Activated naive CD4-positive, alpha-beta T cell treated with anti-CD3 and anti-CD28 coated beads, Interleukin-2, amount 50 U/mL, for 16 hours (primary cell): Measurements from ENCODE around the gene CXCL17.
A peak's percentile ranks its signal among the peaks of the same experiment; 100 is the strongest.

Source experiments
- DNase-seq: peaks from one replicate; pipeline ENCODE4 v3.0.0-alpha.2; 2020

CXCL17 gene

GRCh38 chr19:42396381-42397262, 46.1 kb downstream of the CXCL17 start:
- peak; percentile 94 for DNase-seq

GRCh38 chr19:42394751-42395150, 48.0 kb downstream of the CXCL17 start:
- DNase-seq = no peak

- DNase-seq = no peak
These were observed 50.6 kb downstream of the CXCL17 start for GRCh38 chr19:42392165-42392564.

- DNase-seq = no peak
These were observed 52.8 kb downstream of the CXCL17 start, which contains the start of gene CNFN for GRCh38 chr19:42389899-42390298. Gene CNFN, minus strand, starts transcription at chr19:42390297. Its CDS starts 1,260 bp downstream, at chr19:42389037.

- no peak for DNase-seq
These were observed 53.8 kb downstream of the CXCL17 start for GRCh38 chr19:42388851-42389489.

- peak; percentile 74 for DNase-seq
These were observed 55.6 kb downstream of the CXCL17 start for GRCh38 chr19:42386974-42387707.

- DNase-seq = no peak
These were observed 62.6 kb downstream of the CXCL17 start for GRCh38 chr19:42380155-42380554.
